Measurements from ENCODE around the gene GPER1. TPM values are rescaled to one million over a fixed set of nuclear protein-coding genes. Genes with fewer than 3 reads are reported as not detected.

The GPER1 gene
- total RNA-seq, 4 donors from 2014 or later: 1.1 to 4.5 (median 3.1) TPM

- 74 to 80% methylated on average over 23 of the region's 23 CpGs for WGBS, 2 donors
- intact Hi-C loops (cut with DNase I; ENCODE audit: low total_unique reads): no loop called here
- DNase-seq (ENCODE audit: low spot score in 2 of 2): peak in 1 of 2 donors; percentile 86
- TF ChIP-seq POLR2A (IDR thresholded peaks at IDR 0.05) (no peak), CTCF (IDR thresholded peaks at IDR 0.05) (no peak)
- H3K4me3 ChIP-seq (ENCODE audit: low read depth, poor library complexity, severe bottlenecking): no peak overlapping the region
Measured at GRCh38 chr7:1049006-1049741, 38.7 kb upstream of the GPER1 start.

- H3K4me3 ChIP-seq (ENCODE audit: low read depth, poor library complexity, severe bottlenecking): no peak overlapping the region
- WGBS, 2 donors: 91 to 95% methylated on average over 3 to 8 of the region's 8 CpGs
- TF ChIP-seq CTCF (IDR thresholded peaks at IDR 0.05) (no peak), POLR2A (IDR thresholded peaks at IDR 0.05) (no peak)
- intact Hi-C loops (cut with DNase I; ENCODE audit: low total_unique reads): no loop called here
- no peak for DNase-seq (ENCODE audit: low spot score in 2 of 2)
Measured at GRCh38 chr7:1049801-1050200, 38.1 kb upstream of the GPER1 start.

GRCh38 chr7:1050254-1050906, 37.5 kb upstream of the GPER1 start:
- DNase-seq (ENCODE audit: low spot score in 2 of 2): no peak
- 93 to 95% methylated on average over 24 to 30 of the region's 30 CpGs for WGBS, 2 donors
- H3K4me3 ChIP-seq (ENCODE audit: low read depth, poor library complexity, severe bottlenecking): no peak overlapping the region
- intact Hi-C loops (cut with DNase I; ENCODE audit: low total_unique reads): no loop called here
- TF ChIP-seq POLR2A (IDR thresholded peaks at IDR 0.05): no peak
- TF ChIP-seq CTCF (IDR thresholded peaks at IDR 0.05): no peak

GRCh38 chr7:1050956-1051690, 36.8 kb upstream of the GPER1 start:
- TF ChIP-seq POLR2A (IDR thresholded peaks at IDR 0.05) (no peak), CTCF (IDR thresholded peaks at IDR 0.05) (no peak)
- no peak overlapping the region for H3K4me3 ChIP-seq (ENCODE audit: low read depth, poor library complexity, severe bottlenecking)
- intact Hi-C loops (cut with DNase I; ENCODE audit: low total_unique reads): no loop called here
- DNase-seq (ENCODE audit: low spot score in 2 of 2): no peak
- 88 to 89% methylated on average over 17 to 22 of the region's 22 CpGs for WGBS, 2 donors

GRCh38 chr7:1052031-1052818, 35.7 kb upstream of the GPER1 start:
- TF ChIP-seq POLR2A (IDR thresholded peaks at IDR 0.05) (no peak), CTCF (IDR thresholded peaks at IDR 0.05) (no peak)
- H3K4me3 ChIP-seq (ENCODE audit: low read depth, poor library complexity, severe bottlenecking): no peak overlapping the region
- DNase-seq (ENCODE audit: low spot score in 2 of 2): no peak
- WGBS, 2 donors: 55 to 64% methylated on average over 13 to 20 of the region's 20 CpGs
- intact Hi-C loops (cut with DNase I; ENCODE audit: low total_unique reads): no loop called here

All from lower leg skin (tissue), 4 donors.